ENCODE results near the gene C2orf15.
"Not testable (repeated sequence)": the region's sequence is repeated elsewhere in the genome, so short reads cannot be mapped to it uniquely, and the experiment has no call there.

The C2orf15 gene, protein sequence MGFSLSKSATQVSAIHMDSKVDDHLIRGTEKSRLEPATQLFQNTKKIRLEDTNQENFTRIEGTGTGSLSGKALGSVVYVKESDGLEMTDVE

DNA sequence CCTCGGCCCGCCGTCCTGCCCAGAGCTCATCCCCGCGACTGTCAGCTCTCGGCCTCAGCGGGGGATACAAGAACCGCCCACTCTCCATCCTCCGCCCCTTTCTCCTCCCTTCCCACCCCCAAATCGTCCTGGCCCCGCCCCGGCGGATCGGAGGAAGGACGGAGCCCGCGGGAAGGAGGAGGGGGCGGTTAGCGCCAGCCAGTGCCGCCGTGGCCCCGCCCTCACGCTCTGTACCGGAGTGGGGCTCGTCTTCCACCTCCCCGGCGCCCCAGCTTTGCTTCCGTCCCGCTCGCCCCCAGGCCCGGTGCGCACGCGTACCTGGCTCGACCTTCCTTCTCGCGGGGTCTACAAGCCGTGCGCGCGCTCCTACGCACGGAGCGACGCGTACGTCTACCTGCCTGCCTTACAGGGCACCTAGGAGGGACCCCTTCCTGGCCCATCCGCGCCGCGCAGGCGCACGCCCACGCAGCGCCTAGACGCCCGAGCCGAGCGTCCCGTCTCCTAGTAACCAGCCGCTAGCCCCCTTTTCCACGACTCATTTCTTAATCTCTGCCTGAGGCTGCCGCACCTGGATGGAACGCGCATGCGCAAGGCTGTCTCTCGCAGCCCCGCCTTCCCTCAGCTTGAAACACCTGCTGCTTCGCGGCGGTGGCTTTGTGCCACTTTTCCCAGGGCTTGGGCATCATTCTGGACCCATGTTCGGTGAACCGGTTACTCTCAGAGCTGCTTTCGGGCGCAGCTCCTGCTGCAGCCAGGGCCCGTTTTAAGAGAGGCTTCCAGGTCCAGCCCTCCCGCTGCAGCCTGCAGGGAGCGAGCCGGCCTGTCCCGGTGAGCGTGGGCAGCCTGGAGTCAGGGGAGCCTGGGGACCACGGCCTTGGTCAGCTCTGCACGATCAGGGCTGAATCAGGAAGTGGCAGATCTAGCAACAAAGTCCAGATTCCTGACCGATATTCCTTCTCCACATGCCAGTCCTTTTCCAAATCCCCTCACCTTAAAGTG lies at the start of gene C2orf15:
C2orf15 (plus strand) TSS at position 598 of the 999 bp plus-strand sequence. CDS start 8,852 bp downstream, outside the sequence.
- DNase-seq = peak; percentile 99

DNA sequence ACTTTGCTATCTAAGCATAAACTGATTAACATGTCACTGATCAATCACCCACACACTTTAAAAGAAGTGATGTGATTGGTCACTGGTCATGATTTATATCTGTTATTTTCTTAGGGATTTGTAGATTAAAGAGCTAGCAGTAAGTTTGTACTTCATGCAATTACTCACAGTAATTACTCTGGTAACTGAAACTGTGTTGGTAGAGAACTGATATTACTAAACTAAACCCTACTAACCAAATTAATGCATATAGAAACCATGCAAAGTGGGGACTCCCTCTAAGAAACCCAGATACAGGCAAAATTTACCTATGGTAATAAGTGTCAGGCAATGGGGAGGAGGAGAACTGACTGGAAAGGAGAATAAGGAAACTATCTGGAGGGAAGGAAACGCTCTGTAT lies 44.8 kb upstream of the C2orf15 start:
- no peak for DNase-seq

DNA sequence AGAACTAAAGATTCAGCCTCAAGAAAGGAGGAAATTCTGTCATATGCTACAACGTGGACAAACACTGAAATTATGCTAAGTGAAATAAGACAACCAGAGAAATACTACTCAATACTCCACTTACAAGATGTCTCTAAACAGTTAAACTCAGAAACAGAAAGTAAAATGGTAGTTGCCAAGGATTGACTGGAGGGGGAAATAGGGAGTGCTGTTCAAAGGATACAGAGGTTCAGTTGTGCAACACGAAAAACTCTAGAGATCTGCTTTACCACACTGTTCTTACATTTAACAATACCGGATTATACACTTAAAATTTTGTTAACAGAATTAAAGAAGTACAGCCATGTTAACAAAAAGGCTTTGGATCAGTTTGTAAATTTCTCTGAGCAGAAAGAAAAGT lies 39.8 kb upstream of the C2orf15 start:
- no peak for DNase-seq

DNA sequence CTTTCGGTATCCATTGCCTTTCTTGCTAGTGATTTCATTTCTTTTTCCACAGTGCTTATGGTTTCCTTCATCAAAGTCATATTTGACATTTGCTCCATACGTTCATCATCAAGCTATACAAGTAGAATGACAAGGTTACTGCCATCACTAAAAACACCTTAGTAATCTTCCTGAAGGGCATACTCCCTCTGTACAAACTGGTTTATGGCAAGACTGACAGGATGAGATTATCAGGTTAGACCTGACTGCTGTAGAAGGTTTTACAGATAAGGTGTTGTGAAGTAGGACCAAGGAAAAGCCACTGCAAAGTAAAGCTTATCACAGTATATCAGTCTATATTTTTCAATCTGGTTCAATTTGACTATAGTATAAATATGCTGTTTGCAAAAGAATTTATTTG lies 37.5 kb upstream of the C2orf15 start:
- DNase-seq = no peak

DNA sequence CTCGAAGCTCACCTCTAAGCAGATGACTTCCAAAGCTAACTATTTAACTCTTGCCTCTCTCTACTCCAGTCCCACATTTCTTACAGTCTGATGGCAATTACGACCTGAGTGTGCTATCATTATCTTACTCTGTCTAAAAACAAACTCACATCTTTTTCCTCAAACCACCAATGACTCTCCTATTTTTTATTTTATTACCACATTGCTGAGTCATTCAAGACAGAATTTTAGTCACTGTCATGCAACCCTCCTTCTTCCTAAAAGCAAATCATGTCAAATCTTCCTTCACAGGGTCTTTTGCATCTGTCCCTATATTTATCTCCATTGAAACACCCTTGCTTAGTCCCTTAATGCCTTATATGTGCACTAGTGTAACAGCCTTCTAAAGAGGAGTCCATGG lies 34.6 kb upstream of the C2orf15 start:
- no peak for DNase-seq

DNA sequence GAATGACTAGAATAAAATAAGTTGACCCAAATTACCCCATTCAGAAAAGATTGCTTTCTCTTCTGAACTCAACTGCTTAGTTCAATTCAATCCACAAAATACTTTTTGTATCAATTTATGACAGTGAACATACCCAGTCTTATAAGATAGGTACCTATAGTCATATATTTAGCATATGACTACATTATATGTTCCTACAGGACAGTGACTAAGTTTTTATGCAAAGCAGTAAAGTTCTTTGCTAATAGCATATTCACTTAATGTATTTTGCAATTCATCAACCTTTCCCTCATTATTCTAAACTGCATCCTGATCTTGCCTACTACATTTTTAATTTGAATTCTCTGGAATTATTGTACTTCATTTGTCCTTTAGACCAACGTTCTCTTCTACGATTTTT lies 30.3 kb upstream of the C2orf15 start:
- no peak for DNase-seq

DNA sequence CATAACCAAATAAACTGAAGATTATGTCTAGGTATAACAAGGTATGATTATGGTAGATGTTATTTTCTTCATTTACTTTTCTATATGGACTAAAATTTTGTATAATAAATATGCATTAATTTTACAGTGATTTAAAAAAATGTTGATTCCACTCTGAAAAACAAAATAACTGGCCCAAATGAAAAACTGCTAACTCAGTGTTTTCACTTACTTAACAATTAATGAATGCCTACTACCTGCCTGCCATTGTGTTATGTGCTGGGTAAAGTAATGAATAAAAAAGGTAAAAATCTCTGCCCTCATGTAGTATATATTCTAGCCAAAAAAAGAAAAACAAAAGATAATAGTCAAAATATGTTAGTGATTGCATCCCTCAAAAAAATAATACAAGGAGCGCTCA lies 29.6 kb upstream of the C2orf15 start:
- no peak for DNase-seq

DNA sequence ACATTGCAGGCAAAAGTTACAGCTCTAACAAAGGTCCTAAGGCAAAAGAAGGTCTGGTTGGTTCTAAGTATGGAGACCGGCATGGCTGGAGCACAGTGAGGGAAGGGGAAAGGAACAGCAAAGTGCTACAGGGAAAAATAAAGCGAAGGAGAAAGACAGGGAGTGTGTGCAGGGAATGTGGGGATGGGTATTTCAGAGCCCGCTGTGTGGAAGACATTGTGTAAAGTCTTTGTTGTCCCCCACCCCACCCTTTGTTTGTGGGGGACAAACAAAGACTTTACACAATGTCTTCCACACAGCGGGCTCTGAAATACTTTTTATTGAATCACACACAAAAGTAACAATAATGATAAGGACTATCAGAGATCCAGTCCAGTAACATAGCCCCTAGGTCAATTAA lies 28.9 kb upstream of the C2orf15 start:
- no peak for DNase-seq

DNA sequence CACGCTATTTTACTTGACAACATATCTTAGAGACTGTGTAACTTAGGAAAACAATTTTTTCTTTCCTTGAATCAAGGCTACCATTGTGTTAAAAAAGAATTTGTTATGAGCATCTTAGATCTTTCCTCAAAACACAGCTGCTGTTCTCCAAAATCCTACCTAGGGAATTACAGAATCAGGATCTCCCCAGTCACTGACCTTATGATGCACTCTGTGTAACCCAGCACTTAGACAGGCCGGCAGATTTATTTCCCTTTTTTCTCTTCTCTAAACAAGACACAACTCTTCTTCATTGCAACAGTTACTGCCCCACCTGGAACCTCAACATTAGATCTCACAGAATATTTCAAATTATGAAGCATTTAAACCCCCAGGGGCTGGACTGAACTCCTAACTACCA lies 13.5 kb upstream of the C2orf15 start:
- DNase-seq = no peak

DNA sequence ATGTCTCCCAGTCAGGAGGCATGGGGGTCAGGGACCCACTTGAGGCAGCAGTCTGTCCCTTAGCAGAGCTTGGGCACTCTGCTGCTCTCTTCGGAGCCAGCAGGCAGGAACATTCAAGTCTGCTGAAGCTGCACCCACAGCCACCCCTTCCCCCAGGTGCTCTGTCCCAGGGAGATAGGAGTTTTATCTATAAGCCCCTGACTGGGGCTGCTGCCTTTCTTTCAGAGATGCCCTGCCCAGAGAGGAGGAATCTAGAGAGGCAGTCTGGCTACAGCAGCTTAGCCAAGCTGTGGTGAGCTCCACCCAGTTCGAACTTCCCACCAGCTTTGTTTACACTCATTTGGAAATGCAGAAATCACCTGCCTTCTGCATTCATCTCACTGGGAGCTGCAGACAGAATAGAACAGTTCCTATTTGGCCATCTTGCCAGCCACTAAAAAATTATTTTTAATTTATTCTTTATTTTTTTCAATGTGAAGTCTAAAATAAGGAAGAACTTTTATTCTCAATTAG lies 6.4 kb upstream of the C2orf15 start:
- DNase-seq = not testable (repeated sequence)

DNA sequence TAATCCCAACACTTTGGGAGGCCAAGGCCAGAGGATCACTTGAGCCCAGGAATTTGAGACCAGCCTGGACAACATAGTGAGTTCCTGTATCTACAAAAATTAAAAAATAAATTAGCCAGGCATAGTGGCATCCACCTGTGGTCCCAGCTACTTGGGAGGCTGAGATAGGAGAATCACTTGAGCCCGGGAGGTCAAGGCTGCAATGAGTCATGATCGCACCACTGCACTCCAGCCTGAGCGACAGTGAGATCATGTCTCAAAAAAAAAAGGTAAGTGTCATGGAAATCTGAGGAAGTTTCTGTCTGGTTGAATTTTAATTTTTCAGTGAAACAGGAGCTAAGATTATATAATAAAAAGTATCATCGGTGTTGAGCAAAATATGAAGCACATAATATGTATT lies 2.5 kb upstream of the C2orf15 start:
- DNase-seq = no peak

DNA sequence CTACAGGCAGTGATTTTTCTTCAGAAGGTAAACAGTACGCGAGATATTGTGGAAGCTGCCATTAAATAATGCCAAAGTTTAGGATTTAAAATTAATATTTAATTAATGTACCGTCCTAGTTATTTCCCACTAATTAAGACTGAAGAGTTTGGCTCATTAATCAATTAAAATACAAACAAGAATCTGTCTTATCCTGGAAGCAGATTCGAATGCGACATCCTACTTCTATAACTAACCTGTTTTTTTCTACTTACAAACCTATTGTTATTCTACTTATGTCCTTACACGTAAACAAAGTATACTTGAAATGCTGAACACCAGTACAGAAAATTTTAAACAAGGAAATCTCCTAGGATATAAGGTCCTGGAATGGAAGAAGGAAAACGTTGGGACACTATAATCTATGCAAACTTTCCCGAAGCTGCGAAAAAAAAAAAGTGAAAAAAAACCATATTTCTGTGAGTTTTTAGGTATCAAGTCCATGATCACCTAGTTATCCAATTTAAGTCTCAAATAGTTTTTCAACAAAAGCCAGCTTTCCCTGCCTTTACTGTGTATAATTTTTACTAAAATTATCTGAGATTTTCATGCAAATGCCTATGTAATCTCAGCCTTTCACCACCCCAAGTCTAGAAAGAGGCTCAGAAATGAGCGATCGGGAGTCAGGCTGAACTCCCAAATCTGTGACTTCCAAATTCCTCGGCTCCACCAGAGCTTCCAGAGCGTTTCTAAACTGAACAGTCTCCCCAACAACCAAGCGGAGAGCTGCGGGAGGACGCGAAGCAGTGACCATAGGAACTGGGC lies 1.2 kb upstream of the C2orf15 start:
- DNase-seq = no peak

DNA sequence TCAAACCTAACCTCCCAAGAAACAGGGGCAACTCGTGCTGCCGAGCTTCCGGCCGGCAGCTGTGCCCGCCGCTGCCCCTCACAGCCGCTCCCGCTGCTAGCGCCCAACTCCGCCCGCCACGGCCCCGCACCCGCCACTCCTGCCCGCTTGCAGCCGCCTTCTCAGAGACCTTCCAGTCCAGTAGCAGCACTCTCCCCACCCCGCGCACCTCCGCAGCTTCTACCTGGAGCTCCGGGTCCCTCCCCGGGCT lies 722 bp upstream of the C2orf15 start:
- no peak for DNase-seq

DNA sequence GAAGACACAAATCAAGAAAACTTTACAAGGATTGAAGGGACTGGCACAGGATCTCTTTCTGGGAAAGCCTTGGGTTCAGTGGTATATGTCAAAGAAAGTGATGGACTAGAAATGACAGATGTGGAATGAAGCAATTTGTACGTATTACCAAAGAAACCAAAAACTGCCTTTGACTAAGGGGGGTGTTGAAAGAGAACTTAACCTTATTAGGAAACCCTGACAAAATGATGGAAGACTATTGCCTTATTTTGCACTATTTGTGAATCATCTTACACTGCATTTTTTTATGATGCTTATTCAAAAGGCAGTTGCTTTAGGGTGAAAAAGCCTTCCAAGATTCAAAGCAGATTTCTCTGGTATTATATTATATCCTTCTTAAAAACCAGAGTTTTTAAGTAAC lies 9.2 kb downstream of the C2orf15 start:
- no peak for DNase-seq

DNA sequence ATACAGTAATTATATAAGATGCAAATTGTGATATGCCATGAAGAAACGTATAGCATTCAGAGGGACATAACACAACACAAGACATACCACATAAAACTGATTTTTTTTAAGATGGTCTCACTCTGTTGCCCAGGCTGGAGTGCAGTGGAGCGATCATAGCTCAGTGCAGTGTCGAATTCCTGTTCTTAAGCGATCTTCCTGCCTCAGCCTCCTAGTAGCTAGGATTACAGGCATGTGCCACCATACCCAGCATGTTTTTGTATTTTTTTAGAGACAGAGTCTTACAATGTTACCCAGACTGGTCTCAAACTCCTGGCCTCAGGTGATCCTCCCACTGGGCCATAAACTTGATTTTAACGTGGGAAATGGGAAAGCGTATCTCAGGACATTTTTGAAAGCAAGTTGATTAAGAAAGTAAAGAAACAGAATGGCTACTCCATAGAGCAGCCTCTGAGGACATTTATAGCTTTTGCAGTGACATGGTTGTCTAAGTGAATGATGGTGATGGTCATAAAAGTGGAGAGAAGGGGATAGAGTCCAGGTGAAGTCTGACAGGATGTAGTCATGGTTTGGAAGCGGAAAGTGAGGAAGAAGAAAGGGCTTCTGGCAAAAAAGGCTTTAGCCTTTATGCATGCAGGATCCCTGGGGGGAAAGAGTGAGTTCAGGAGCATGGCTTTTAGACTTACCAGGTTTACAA lies 10.8 kb downstream of the C2orf15 start:
- DNase-seq = no peak

DNA sequence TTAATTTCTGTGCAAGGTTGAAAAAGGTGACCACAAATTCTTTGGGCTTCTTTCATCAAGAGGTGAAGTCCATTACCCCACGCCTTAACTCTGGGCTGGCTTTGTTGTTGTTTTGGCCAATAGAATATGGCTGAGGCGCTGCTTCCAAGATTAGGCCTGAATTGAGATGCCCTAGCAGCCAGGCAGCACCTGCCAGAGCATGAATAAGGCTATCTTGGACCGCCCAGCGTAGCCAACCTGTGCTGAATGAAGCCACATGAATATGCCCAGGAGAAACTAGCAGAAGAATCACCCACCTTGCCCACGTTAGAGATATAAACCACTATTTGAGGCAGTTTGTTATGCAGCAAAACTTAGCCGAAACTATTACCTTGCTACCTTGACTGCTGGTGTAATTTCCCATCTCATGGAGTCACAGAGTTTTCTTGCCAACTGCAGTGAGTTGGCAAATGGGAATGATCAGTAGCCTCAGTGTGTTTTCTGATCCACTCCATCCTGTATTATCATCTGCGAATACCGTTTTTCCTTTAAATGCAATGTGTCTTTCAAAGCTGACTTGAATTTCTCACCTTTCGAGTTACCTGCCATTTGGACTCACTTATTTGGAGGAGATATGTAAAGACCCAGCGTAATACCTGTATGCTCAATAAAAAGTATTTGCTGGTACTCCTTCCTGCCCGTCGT lies 12.6 kb downstream of the C2orf15 start:
- DNase-seq = no peak

DNA sequence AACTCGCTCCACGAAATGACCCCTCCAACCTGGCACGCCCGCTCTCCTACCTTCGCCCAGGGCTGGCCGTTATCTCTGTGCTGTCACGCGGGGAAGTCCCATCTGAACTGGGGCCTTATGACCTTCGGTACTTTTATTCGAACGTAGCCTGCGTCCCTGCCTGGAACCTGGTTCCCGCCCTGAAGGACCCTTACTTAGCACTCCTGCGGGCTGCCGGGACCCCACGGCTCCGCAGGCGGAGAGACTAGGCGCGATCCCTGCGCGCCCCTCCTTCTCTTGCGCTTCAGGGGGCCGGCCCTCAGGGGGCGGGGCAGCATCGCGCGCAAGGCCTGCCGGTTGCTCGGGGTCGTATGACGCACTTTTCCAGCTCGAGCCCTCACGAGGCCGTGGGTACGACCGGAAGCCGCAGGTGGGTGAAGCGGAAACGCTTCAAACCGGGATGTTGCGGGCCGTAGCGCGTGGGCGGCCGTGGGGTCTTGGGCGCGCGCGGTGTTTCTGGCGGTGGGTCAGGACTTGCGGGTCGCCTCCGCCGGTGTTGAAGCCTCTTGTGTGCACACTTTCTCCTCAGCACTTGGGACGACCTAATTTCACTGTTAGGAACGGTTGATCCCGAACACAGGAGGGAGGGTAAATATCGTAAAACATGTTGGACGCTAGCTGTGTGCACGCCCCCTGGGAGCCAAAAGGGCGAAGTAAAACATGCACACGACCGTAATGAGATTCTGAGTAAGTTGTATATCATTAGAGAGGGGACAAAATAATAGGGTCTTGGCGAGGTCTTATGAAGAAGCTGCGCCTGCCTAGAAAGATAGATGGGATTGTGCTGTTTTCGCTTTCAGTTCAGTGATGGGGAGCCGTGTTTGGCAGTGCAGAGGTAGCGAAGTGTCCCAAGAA lies 13.4 kb downstream of the C2orf15 start, which contains the start of the genes LIPT1 and TSGA10:
LIPT1 (plus strand) TSS at position 325 of the 894 bp plus-strand sequence. CDS start 6,991 bp downstream, outside the sequence.
TSGA10 (minus strand) TSS at position 300 of the 894 bp plus-strand sequence. CDS start 45,503 bp downstream, outside the sequence.
- peak; percentile 93 for DNase-seq

DNA sequence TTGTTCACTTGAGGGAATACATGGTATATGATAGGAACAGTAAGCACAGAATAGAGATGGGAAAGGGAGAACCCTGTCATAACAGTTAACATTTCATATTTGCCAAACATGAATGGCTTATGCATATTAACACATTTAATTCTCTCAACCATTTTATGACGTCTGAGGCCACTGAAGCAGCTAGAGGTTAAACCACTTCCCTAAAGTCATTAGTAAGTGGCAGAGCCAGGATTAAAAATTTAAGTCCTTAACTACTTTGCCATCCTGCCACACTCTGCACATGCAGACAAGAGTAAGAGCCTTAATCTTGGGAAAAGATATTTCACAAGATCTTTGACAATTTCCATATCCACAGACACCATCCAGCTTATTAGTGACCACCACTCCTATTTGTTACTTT lies 15.4 kb downstream of the C2orf15 start:
- no peak for DNase-seq

DNA sequence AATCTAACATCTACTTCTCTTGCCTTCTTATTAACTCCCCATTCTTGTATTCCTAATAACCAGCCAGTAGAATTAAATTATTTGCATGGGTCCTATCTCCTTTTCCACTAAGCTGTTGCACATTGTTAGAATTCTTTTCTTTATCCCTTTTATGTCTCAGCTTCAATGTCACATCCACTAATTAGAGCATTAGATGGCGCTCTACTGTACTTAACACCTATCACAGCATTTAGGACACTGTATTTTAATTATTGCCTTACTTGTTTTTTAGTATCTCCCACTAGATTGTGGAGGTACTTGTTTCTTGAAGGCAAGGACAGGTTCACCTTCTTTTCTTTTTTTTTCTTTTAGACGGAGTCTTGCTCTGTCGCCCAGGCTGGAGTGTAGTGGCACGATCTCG lies 17.1 kb downstream of the C2orf15 start:
- DNase-seq = no peak

DNA sequence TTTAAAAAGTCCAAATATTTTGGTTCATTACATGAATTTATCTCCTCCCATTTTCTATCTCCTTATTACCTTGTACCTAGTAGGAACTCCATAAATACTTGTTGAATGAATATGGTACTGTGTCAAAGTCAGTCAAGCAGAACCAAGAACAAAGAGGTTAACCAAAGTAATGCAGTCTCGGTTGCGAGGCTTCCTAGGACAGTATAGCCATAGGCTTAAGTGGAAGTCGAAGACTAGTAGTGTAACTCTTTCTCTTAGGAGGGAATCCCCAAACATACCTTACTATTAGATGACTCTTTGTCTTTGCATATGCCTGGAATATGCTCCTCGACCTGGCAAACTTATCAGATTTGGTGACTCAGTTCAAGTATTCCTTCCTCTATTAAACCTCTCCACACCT lies 18.1 kb downstream of the C2orf15 start:
- DNase-seq = no peak

DNA sequence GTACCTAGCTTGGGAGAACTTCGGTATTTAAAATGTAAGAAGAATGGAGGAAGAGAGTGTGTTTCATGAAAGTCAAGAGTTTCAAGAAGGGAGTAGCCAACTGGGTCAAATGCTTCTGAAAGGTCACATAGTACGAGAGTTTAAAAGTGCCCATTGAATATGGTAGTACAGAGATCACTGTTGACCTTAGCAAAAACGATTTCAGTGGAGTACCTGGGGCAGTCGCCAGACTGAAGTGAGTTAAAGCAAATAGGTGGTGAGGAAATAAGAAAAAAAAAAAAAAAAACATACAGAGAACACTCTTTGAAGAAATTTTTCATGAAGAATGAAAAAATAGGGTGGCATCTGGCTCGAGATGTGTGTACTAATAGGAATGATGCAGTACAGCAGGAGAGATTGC lies 24.7 kb downstream of the C2orf15 start:
- DNase-seq = no peak
